Activated CD8-positive, alpha-beta memory T cell treated with anti-CD3 and anti-CD28 coated beads for 24 hours (primary cell): Measurements from ENCODE around the gene ZNF148.

Experiments
- DNase-seq: peaks from one replicate; pipeline ENCODE4 v3.0.0-alpha.2; 2020

The ZNF148 gene

DNA sequence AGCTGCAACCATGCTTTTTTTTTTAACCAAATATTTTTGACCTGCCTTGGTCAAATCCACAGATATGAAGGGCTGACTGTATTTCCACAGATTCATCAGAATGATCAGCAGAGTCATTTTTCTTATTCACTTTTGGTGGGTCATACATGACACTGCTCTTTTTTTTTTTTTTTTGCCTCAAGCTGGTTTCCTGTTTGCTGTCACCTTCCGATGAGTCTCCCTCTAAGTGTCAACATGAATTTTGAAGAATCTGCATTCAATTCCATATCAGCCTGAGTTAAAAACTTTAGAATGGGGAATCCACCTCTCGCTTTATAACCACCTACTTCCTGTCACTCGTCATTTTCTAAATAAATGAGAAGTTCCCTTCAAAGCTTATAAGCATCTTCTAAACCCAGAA is 160.4 kb downstream of the ZNF148 start:
- no peak for DNase-seq

- no peak for DNase-seq
Measured at GRCh38 chr3:125213946-125214542, 161.1 kb downstream of the ZNF148 start.

- DNase-seq, result no peak
Measured at GRCh38 chr3:125213364-125213755, 161.8 kb downstream of the ZNF148 start.

- DNase-seq, result peak; percentile 67
Measured at GRCh38 chr3:125212509-125213363, 162.4 kb downstream of the ZNF148 start, which contains the start of gene SLC12A8. Gene SLC12A8 (minus strand): TSS chr3:125212748. CDS start chr3:125211349, 1,399 bp downstream.

DNA sequence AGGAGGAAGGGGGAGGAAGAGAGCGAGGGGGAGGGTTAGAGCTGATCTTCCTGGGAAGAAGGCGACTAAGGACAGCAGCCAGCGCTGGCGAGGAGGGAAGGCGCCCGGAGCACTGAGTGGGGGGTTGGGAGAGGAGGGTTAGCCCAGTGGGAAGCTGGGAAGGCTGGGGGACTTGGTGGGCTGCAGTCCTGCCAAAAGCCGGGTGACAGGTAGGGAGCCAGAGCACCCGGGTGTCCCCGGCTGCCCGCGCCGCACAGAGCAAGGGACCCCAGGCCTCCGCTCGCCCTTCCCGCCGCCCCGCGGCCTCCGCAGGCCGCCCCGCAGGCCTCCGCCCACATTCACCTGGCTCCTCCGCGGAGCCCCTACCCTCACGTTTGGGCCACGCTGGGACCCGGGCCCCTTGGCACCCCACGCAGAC is 163.0 kb downstream of the ZNF148 start:
- DNase-seq, result no peak

- DNase-seq, result no peak
Measured at GRCh38 chr3:125211523-125212090, 163.5 kb downstream of the ZNF148 start.

GRCh38 chr3:125207949-125208568 is 167.1 kb downstream of the ZNF148 start:
- no peak for DNase-seq

DNA sequence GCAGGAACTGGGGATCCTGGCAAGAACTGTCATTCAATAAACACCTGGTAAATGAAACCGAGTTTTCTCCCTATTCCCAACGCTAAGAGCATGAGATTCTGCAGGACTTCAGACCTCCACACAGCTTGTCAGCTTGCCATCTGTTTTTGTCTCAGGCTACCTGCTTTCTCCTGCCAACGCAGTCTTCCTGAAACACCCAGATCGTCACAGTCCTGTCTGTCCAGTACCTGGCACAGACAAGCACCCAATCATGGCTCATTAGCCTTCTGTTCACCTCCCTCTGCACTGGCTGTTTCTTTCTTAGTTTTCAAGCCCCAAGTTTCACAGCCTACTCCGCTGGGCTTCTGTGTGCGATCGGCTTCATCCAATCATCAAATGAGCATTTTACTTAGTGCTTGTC is 167.6 kb downstream of the ZNF148 start:
- no peak for DNase-seq

- DNase-seq, result no peak
Measured at GRCh38 chr3:125206934-125207333, 168.2 kb downstream of the ZNF148 start.

GRCh38 chr3:125203731-125204130 is 171.4 kb downstream of the ZNF148 start:
- DNase-seq, result no peak

DNA sequence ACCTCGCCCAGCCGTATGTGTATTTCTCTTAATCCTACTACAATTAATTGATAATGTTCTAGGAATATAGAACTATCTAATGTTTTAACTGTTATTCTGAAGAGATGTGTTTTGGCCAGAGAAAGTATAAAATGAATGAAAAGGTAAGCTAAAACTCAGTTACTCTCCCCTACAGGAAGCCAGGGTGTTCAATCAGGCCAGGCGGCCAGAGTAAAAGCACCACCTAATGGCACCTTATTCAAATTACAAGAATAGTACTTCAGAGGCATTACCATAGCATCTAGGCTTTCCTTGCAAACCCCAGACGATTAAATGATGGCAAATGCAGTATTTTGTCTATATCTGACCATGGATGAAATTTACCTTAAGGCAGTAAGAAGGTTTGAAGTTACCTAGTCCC is 172.9 kb downstream of the ZNF148 start:
- no peak for DNase-seq

DNA sequence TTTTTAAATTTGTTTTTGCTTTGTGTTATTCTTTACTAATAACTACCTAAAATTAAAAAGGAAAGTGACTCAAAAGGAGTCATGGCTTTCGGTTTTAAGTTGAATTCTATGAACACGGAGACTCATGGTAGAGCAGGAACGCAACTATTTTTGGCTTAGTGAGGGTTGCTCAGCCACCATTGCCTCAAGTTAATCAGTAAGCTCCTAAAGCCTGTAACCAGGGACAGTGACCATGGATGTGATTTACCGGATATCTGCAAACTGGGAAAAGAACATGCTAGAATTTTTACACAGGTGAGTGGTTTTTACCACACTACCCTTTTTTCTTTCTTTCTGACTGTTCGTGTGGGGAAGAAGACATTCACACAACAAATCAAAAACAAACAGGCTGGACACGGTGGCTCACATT is 174.4 kb downstream of the ZNF148 start:
- DNase-seq, result no peak

GRCh38 chr3:125194849-125195601 is 180.1 kb downstream of the ZNF148 start:
- DNase-seq, result no peak

DNA sequence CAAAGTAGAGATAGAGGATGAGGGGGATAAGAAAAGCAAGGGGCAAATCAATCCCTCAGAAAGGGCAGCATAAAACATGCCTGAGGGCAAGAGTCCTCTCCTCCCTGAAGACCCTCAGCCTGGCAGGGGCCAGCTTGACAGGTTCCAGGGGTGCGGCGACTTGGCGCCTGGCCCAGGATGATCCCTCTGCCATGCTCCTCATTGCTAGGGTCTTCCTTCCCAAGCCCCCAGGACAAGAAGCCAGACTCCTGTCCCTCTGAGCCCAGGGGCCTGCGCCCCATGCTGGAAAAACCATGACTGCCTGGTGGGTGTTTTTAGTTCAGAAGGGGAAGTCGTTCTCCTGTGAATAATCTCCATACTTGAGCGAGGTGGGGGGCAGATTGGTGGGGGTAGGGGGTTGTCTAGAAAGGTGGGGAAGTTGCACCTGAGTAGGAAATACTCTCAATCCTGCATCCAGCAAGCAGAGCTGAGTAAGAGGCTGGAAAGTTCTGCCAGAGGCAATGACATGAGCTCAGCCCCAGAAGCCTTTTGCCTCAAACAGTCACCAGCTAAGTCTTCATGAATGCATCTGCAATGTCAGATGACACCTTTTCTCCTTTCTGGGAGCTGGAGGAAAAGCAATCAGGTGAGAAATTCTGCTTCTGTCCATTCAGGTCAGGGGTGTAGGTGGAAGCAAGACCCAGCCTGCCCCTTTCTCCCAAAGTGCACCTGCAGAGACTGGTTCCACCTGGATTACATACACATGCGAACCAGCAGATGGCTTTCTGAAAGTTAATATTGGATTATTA is 180.9 kb downstream of the ZNF148 start:
- DNase-seq, result no peak

DNA sequence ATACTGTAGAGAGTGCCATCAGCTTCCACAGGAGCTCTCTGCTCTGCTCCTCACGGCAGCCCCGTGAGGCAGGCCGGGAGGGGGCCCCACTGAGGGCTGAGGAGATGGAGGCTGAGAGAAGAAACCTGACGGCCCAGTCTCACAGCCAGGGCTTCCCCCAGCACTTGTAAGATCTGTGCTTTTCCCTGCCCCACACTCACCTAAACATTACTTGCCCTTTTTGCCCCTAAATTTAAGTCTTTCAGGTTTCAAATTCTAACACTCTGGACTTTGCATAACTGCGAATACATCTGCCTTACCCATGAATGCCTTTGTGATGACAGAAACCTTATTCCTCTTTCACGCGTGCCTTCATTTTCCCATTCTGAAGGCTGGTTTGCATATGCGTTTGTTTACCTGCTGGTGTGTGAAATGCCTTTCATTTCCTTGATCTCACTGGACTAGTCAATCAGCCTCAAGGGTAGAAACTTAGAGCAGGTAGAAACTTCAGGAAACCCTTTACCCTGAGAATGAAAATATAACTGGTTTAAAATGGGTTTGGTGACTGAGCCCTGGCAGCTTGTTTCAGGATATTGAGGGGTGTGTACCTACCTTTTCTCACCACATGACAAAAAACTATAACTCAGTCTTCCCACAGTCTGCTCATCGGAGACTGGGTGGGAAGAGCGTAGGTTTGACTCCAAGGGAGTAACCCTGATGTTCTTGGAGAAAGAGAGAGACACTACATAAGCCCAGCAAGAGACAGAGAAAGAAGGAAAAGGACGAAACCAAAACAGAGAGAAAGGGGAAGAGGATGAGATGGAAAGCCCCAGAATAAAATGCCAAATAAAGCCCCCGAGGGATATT is 182.7 kb downstream of the ZNF148 start:
- DNase-seq, result no peak

DNA sequence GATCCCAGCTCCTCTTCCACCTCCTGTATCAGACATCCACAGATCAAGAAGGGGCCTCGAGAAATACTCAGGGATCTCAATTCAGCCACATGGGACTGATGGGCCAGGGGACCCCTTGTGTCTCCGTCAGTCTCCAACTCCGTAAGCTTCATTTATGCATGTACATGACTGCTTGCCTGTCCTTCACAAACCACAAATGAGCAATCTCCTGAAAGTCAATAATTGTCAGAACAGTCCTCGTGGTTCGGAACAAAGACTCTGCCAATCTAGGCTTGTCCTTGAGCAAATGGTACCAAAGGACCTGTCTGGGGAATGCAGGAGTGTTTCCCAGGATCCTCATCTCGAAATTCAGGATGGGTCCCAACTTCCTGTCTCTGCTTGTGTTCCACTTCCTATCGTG is 183.4 kb downstream of the ZNF148 start:
- DNase-seq, result no peak

- DNase-seq, result no peak
Measured at GRCh38 chr3:125191256-125191655, 183.9 kb downstream of the ZNF148 start.

- no peak for DNase-seq
Measured at GRCh38 chr3:125190786-125191185, 184.3 kb downstream of the ZNF148 start.

DNA sequence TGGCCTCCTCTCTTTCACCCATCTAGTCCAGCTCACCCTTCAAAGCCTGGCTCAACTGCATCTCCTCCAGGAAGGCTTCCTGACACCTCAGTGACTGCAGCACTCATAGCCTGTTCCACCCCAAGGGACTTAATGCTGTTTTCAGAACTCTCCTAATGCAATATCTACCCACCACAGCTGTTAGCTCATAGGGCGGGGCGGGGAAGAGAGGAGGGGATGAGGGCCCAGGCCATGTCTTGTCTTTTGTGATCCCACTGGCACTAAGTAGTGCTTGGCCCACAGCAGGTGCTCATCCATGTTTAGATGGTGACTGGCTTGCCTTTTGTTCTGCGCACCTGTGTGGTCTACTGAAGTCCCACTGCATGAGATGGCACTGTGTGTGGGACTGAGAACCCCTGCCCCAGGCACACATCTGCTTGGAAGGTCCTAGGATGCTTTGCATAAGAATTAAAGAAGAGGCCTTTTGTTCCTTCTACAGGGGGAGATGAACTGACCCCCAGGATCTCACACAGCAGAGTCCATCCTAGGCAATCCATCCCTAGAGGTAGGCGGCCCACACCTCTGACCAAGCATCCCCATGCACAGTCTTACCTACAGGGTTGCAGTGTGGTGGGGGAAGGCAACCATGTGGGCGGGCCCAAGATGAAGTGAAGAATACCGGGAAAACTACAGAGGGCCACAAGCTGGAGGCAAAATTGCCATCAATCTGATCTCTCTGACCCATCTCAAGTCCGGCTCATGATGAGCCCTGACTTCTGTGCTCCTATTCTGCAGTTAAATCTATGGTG is 185.6 kb downstream of the ZNF148 start:
- no peak for DNase-seq

GRCh38 chr3:125188955-125189354 is 186.2 kb downstream of the ZNF148 start:
- DNase-seq, result no peak
